Fibroblast of skin of left biceps (primary cell): Measurements from ENCODE around the gene TNP2.
"Not testable (repeated sequence)": the region's sequence is repeated elsewhere in the genome, so short reads cannot be mapped to it uniquely, and the experiment has no call there.

Source experiments
- DNase-seq, 2 experiments: peaks; one replicate each; pipeline ENCODE4 v3.0.0-alpha.2; 2013; ENCODE audit warnings: low read depth in 2 of 2

TNP2 gene

DNA sequence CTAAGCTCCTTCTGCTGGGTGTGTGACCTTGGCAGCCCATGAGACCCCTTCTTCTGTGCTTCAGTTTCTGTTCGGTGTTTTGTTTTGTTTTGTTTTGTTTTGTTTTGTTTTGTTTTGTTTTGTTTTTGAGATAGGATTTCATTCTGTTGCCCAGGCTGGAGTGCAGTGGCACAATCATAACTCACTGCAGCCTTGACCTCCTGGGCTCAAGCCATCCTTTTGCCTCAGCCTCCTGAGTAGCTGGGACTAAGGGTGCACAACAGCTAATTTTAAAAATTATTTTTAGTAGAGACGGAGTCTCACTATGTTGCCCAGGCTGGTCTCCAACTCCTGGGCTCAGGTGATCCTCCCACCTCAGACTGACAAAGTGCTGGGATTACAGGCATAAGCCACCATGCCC lies 48.6 kb downstream of the TNP2 start:
- not testable (repeated sequence) for DNase-seq

DNA sequence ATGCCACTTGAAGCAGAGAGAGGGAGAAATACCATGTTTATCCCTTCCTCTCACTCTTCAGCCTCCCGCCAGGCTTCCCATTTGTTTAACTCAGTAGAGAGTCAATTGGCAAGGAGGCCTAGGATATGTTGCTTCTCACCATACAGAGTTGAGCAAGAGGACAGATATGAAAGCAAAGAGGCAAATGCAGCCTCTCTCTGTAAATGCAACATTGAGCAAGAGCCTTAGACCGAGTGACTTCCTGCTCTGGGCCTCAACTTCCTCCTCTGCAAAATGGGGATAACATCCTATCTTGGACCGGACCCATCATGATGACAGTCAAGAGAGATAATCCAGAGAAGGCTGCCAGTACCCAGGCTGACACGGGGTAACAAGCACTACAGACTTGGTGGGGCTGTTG lies 49.9 kb downstream of the TNP2 start:
- no peak for DNase-seq

DNA sequence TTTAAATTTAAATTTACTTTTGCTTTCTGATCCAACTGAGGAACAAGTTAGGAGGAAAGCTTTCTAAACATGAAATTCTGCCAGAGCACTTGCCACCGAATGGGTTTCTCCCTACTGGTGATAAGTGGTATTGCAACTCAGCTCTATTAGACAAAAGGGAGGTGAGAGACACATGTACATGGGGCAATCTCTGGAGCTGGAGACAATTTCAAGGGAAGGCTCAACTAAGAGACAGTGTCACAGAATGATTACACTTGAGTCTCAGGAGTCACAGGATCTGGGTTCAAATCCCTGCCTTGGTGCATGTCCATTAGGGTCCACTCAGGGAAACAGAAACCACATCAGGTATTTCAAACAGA lies 50.5 kb downstream of the TNP2 start:
- DNase-seq = no peak
